GM18861 (cell line): ENCODE data around the gene TXNRD2.

Experiments
- ATAC-seq: cut with Tn5 transposase; IDR thresholded peaks from one replicate; pipeline ENCODE4 v1.9.1; 2021; ENCODE audit not compliant: unreplicated experiment

TXNRD2 gene

GRCh38 chr22:19980766-19981165 is 39.1 kb upstream of the TXNRD2 start:
- ATAC-seq, result no peak

GRCh38 chr22:19979712-19980493 is 38.3 kb upstream of the TXNRD2 start:
- no peak for ATAC-seq

DNA sequence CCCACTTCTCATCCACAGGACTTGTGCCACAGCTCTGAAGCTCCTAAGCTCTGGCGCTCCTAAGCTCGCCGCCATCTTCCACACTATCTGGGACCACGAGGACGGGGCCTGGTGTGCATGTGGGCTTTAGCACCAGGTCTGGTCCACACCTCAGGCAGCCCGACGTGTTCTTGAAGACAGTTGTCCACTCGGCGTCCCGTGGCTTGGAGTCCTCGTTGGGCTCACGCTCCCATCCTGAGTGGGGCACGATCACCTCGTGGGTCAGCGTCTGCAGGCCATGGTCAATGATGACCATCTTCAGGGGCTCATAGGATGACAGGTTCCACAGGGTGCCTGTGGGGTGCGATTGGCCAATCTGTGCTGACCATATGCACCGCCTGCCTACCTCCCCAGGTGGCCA is 37.1 kb upstream of the TXNRD2 start:
- no peak for ATAC-seq

DNA sequence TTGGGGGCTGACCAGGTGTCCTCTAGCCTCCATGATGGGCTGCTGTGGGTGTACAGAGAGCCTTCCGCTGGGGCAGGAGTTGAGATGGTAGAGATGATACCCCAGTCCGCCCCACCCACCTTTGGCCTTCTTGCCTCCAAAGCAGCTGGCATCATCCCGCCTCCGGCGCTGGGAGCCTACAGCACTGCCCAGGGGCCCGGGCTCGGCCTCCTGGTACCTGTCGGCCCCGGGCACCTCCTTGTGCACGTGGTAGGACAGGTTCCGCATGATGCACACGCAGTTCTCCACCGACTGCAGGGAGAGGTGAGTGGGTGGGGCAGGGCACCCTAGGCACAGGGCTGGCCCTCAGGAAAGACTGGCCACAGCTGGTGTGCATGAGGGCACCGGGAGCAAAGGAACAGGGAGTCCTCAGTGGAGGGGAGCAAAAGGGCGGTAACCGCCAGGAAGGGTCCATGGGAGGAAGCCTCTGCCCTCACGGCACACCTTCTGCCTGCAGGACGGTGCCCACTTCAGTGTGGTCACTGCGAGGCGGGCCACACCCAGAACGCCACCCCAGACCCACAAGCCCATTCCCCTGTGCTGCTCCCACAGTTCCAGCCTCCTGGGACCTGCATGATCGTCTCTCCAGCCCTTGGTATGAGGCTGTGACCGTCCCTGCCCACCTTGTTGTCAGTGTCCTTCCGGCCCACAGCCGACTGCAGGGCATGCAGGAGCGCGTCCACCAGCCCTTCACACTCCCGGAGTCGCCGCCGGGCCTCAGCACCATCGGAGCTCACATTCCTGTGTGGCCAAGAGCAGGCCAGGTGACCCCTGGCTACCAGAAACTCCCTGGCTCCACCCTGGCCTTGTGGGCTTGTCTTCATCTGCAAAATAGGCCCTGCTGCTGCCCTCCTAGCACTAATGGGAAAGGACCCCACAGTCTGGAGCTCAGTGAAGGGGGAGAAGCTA is 36.0 kb upstream of the TXNRD2 start:
- no peak for ATAC-seq

- ATAC-seq, result no peak
Observed at GRCh38 chr22:19976671-19977070, 35.1 kb upstream of the TXNRD2 start.

- ATAC-seq, result no peak
Observed at GRCh38 chr22:19975707-19976035, 34.1 kb upstream of the TXNRD2 start.

GRCh38 chr22:19974935-19975706 is 33.5 kb upstream of the TXNRD2 start:
- ATAC-seq, result no peak

- ATAC-seq, result no peak
Observed at GRCh38 chr22:19974268-19974861, 32.7 kb upstream of the TXNRD2 start.

DNA sequence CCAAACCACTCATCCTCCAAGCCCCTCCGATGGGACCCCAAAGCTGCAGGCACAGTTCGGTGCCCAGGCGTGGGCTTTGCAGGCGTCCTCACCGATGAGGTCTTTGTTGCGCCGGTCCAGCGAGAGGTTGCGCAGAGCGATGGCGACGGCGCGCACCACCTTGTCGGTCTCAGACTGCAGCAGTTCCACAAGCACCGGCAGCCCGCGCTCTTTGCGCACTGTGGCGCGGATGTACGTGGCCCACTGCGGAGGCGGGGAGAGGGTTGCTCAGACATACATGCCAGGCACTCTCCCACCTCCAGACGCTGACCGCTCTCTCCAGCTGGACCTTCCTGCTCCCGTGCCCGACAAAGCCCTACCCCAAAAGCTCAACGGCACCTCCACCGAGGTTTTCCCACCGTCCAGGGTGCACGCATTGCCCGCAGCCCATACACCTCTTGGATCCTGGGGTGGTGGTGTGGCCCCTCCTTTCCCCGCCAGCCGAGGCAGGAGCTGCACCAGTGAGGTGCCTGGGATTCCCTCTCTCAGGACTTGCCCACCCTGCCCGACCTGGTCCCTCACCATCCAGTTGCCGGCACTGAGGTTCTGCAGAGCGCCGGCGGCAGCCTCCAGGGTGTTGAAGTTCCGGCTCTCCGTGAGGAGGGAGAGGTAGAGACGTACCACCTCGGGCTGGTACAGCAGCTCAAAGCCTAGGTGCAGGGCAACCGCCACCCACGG is 32.1 kb upstream of the TXNRD2 start:
- ATAC-seq, result no peak

DNA sequence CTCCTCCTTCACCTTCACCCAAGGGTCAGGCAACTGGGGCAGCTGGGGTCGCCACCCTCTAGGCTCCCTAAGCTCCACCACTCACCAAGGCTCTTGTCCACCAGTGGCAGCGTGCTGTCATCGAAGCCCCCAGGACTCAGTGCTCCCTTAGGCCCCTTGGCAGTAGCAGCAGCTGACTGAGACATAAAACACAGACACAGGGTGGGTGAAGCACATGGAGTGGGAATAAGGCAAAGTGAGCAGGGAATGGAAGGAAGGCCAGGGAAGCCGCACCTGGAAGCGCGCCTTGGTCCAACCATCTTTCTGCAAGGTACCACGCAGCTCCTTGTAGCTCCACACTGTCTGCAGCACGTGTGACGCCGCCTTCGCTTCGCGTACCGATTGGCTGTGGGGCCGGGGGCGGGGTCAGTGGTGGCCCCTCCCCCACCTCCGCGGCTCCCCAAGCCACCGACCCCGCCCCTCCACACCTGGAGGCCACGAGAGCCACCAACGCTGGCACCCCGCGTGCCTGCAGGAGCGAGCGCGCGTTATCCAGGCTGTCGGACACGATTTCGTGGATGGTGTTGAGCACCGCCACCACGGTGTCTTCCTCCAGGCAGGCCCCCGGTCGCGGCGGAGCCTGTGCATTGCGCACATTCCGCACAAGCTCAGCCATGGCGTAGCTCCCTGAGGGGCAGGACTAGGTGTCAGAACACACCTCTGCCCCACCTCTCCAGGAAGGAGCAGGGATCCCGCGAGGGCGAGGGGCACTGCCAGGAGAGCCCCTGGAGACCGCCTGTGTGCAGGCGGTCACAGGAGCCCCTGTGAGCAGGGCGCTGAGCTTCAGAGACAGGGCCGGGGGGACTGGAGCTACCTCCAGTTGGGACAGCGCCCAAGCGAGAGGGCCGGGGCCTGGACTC is 31.3 kb upstream of the TXNRD2 start:
- ATAC-seq, result no peak

GRCh38 chr22:19972251-19972650 is 30.6 kb upstream of the TXNRD2 start:
- no peak for ATAC-seq

DNA sequence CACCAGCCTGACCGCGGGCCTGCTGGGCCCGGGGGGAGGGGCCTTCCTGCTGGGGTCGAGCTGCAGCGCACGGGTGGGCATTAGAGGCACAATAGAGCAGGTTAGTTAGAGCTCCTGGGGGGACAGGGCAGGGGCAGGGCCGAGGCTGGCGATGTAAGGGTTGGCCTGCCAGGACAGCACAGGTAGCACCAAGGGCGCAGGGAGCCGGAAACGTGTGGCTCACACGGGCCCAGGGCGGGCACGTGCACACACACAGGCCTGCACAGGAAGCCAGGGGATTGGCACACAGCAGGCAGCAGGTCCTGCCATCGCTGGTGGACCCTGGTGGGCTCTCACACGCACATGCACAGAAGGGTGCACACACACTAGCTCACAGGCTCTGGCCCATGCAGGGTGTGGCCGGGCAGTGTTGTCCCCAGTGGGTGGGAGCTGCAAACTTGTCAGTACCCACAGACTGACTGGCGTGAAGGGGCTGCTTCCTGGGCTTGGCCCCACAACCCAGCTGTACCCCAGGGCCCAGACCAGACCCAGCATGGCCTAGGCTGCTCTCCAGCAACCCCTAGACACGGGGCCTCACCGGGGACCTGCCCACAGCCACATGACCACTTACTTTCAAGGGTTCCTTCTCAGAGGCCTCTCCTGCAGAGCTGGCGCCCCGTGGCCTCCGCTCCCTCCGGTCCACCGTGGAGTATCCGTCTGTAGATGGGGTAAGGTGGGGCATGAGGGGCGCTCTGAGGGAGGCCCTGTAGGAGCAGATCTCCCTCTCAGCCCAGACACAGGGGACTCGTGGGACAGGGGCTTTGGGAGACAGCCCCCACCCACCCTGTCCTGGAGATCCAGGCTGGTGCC is 29.9 kb upstream of the TXNRD2 start:
- ATAC-seq, result no peak

DNA sequence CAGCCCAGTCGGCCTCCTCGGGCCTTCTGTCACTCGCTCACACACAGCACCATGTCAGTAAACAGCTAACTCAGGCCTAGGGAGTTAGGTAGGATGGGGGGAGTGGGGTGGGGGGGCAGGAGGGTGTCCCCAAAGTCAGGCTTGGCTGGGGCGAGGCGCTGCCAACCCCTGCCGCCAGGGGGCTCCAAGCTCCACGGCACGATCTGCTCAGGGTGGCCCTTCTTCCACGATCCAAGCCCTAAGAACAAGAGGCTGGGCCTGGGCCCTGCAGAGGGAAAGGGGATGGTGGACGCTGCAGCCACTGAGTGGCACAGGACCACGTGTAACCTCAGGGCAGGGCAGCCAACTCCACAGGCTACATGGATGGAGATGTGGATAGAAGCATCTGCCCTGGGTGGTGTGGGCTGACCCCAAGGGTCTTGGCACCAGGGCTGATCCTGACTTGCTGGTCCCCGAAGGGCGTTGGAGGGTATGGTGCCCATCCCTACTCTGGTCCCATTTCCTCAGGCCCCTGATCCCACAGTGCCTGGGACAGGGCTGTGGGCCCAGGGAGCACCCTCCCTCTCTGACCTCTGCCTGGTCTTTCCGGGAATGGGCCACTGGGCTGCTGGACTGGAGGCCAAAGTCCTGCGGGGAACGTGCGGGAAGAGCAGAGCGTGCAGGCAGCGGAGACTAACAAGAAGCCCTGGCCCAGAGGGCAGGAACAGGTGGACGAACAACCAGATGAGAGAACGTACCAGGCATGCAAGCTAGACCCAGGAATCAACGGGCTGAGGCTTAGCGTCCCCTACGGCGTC is 29.1 kb upstream of the TXNRD2 start:
- no peak for ATAC-seq

DNA sequence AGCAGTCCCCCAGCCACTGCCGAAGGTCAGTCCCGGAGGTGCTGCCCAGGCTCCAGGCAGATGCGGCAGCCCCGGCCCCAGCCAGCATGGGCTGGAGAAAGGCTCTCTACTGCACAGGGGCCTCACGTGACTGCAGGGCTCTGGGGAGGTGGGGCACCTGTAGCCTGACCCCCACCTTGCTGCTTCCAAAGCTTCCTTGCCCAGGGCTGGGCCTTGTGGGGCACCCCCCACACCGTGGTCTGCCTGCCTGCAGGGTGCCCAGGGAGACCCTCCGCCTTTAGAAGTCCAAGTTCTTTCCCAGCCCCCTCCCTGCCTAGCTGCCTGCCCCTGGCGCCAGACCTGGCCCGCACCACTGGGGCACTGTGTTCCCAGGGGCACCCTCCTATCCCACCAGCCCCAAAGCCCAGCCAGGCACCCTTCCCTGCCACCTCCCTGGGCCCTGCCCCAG is 28.4 kb upstream of the TXNRD2 start:
- ATAC-seq, result no peak

DNA sequence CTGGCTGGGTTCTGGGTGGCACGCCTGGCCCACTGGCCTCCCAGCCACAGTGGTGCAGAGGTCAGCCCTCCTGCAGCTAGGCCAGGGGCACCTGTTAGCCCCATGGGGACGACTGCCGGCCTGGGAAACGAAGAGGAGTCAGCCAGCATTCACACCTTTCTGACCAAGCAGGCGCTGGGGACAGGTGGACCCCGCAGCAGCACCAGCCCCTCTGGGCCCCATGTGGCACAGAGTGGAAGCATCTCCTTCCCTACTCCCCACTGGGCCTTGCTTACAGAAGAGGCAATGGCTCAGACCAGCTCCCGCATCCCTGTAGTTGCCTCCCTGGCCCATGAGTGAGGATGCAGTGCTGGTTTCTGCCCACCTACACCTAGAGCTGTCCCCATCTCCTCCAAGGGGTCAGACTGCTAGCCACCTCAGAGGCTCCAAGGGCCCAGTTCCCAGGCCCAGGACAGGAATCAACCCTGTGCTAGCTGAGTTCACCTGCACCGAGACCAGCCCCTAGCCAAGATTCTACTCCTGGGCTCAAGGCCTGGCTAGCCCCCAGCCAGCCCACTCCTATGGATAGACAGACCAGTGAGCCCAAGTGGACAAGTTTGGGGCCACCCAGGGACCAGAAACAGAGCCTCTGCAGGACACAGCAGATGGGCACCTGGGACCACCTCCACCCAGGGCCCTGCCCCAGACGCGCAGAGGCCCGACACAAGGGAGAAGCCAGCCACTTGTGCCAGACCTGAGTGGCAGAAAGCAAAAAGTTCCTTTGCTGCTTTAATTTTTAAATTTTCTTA is 27.7 kb upstream of the TXNRD2 start:
- no peak for ATAC-seq

DNA sequence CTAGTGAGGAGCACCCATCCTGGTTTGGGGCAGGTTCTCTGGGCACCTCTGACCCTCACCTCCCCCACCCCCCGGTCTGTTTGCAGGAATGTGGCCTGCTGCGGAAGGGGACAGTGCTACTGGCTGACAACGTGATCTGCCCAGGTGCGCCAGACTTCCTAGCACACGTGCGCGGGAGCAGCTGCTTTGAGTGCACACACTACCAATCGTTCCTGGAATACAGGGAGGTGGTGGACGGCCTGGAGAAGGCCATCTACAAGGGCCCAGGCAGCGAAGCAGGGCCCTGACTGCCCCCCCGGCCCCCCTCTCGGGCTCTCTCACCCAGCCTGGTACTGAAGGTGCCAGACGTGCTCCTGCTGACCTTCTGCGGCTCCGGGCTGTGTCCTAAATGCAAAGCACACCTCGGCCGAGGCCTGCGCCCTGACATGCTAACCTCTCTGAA is 26.9 kb upstream of the TXNRD2 start:
- ATAC-seq, result no peak
